ENCODE results near the gene RMI2.

The RMI2 gene

GRCh38 chr16:11309895-11310633, 35.2 kb upstream of the RMI2 start:
- FAIRE-seq (no peak), DNase-seq (ENCODE audit: low spot score) (peak; percentile 40)

- FAIRE-seq: no peak
- no peak for DNase-seq (ENCODE audit: low spot score)
Observed at GRCh38 chr16:11310634-11310977, 34.7 kb upstream of the RMI2 start.

GRCh38 chr16:11310997-11311561, 34.2 kb upstream of the RMI2 start:
- no peak for FAIRE-seq
- no peak for DNase-seq (ENCODE audit: low spot score)

- FAIRE-seq (no peak), DNase-seq (ENCODE audit: low spot score) (peak; percentile 57)
Observed at GRCh38 chr16:11312718-11313492, 32.4 kb upstream of the RMI2 start.

GRCh38 chr16:11313493-11314308, 31.6 kb upstream of the RMI2 start:
- FAIRE-seq (no peak), DNase-seq (ENCODE audit: low spot score) (no peak)

GRCh38 chr16:11314309-11314894, 30.9 kb upstream of the RMI2 start:
- DNase-seq (ENCODE audit: low spot score) (no peak), FAIRE-seq (no peak)

GRCh38 chr16:11315510-11315909, 29.7 kb upstream of the RMI2 start:
- FAIRE-seq: peak; percentile 89
- peak; percentile 91 for DNase-seq (ENCODE audit: low spot score)

GRCh38 chr16:11316331-11317015, 28.8 kb upstream of the RMI2 start:
- DNase-seq (ENCODE audit: low spot score) (peak; percentile 61), FAIRE-seq (no peak)

GRCh38 chr16:11318817-11319216, 26.4 kb upstream of the RMI2 start:
- FAIRE-seq: no peak
- DNase-seq (ENCODE audit: low spot score): no peak

GRCh38 chr16:11319529-11320146, 25.6 kb upstream of the RMI2 start:
- FAIRE-seq: no peak
- peak; percentile 50 for DNase-seq (ENCODE audit: low spot score)

GRCh38 chr16:11320170-11320569, 25.1 kb upstream of the RMI2 start:
- no peak for FAIRE-seq

GRCh38 chr16:11321662-11322061, 23.6 kb upstream of the RMI2 start:
- peak; percentile 97 for FAIRE-seq
- DNase-seq (ENCODE audit: low spot score): no peak

More at GRCh38 chr16:11320170-11320569, 25.1 kb upstream of the RMI2 start:
- no peak for DNase-seq (ENCODE audit: low spot score)

- FAIRE-seq (no peak), DNase-seq (ENCODE audit: low spot score) (no peak)
Observed at GRCh38 chr16:11322823-11323222, 22.4 kb upstream of the RMI2 start.

- FAIRE-seq: no peak
Observed at GRCh38 chr16:11323551-11324336, 21.5 kb upstream of the RMI2 start.

GRCh38 chr16:11325404-11326083, 19.7 kb upstream of the RMI2 start:
- DNase-seq (ENCODE audit: low spot score) (no peak), FAIRE-seq (no peak)

More at GRCh38 chr16:11323551-11324336, 21.5 kb upstream of the RMI2 start:
- DNase-seq (ENCODE audit: low spot score): no peak

GRCh38 chr16:11326084-11326736, 19.0 kb upstream of the RMI2 start:
- no peak for FAIRE-seq
- no peak for DNase-seq (ENCODE audit: low spot score)

- FAIRE-seq: no peak
- DNase-seq (ENCODE audit: low spot score): no peak
Observed at GRCh38 chr16:11326737-11327276, 18.5 kb upstream of the RMI2 start.
